ENCODE results near the gene KCNT1. TPM values are rescaled to one million over a fixed set of nuclear protein-coding genes. Genes with fewer than 3 reads are reported as not detected.

The KCNT1 gene
- total RNA-seq, 1 experiment from 2014 or later = 0.68 TPM

GRCh38 chr9:135659252-135659651 is 42.7 kb upstream of the KCNT1 start:
- no peak for TF ChIP-seq CTCF (conservative IDR thresholded peaks at IDR 0.05)
- H2BK12ac ChIP-seq (ENCODE audit: insufficient read length, low read depth, low read length) = no peak overlapping the region
- no peak overlapping the region for H3T11ph ChIP-seq (ENCODE audit: low read length)
- H3K56ac ChIP-seq (ENCODE audit: insufficient read length, low read depth, low read length) = no peak overlapping the region
- no peaks in the 10 kb centered on the region for H3K23me2 ChIP-seq (ENCODE audit: insufficient read length, low read depth, low read length, poor library complexity, severe bottlenecking)
- peaks cover 4 to 52% (median 14%) of the 10 kb centered on the region in 3 experiments for H3K36me3 Mint-ChIP-seq (ENCODE audit: insufficient read depth in 1 of 3, low read depth in 3 of 3)
- H2BK20ac ChIP-seq (ENCODE audit: low read depth, low read length, poor library complexity, severe bottlenecking) = no peak overlapping the region
- H3K9me3 ChIP-seq (ENCODE audit: control insufficient read depth, low read depth, low read length) = peaks cover 7% of the 10 kb centered on the region
- H4K91ac ChIP-seq (ENCODE audit: insufficient read length, low read depth, low read length) = no peak overlapping the region
- H3K79me1 ChIP-seq (ENCODE audit: insufficient read depth, low read depth, low read length, poor library complexity, severe bottlenecking) = no peaks in the 10 kb centered on the region
- H3K79me2 ChIP-seq (ENCODE audit: insufficient read depth, low read length) = no peaks in the 10 kb centered on the region
- H3K14ac ChIP-seq (ENCODE audit: insufficient read depth, low read length) = no peak overlapping the region
- H4K5ac ChIP-seq (ENCODE audit: insufficient read length, low read depth, low read length) = no peak overlapping the region
- no peaks in the 10 kb centered on the region; the same call in none of the 2 replicates for H3K27me3 Mint-ChIP-seq (ENCODE audit: low read depth)
- H2BK120ac ChIP-seq (ENCODE audit: low read depth, low read length, poor library complexity, severe bottlenecking) = no peak overlapping the region
- H3K4me3 Mint-ChIP-seq = no peak overlapping the region
- H3K18ac ChIP-seq (ENCODE audit: insufficient read length, low read depth, low read length) = no peak overlapping the region
- no peaks in the 10 kb centered on the region for H3K27me3 ChIP-seq (ENCODE audit: insufficient read depth, low read length)
- peaks cover 2% of the 10 kb centered on the region for H4K20me1 ChIP-seq (ENCODE audit: control insufficient read depth, insufficient read depth, insufficient read length)
- no peak overlapping the region for H3K27ac ChIP-seq (ENCODE audit: insufficient read length, low read depth, low read length)
- no peak for DNase-seq
- no peak overlapping the region for H2BK15ac ChIP-seq (ENCODE audit: low read depth, low read length)
- H3K9me3 Mint-ChIP-seq = peaks cover 20 to 21% of the 10 kb centered on the region in 2 experiments
- H3K4me2 ChIP-seq (ENCODE audit: insufficient read depth, insufficient read length, low read length) = no peak overlapping the region
- H2AFZ ChIP-seq (ENCODE audit: low read length) = no peak overlapping the region
- H2BK5ac ChIP-seq (ENCODE audit: insufficient read length, low read length) = no peak overlapping the region
- no peak overlapping the region for H3K4ac ChIP-seq (ENCODE audit: low read depth, low read length)
- no peak overlapping the region for H3K23ac ChIP-seq (ENCODE audit: insufficient read length, low read depth, low read length)
- no CpG with 5 or more reads among the region's 13 CpGs for WGBS (ENCODE audit: extremely low coverage, insufficient read length, low lambda C conversion rate)
- no peak overlapping the region for H4K8ac ChIP-seq (replicated peaks; ENCODE audit: insufficient read length, low read depth, low read length)
- H3K4me1 ChIP-seq (ENCODE audit: insufficient read depth, low read length) = no peaks in the 10 kb centered on the region
- no peak overlapping the region for H2AK5ac ChIP-seq (ENCODE audit: insufficient read length, low read length)
- peaks cover 10 to 11% of the 10 kb centered on the region in 2 experiments for H3K4me1 Mint-ChIP-seq
- H3K9ac ChIP-seq (ENCODE audit: extremely low read depth, insufficient read length, low read length) = no peak overlapping the region
- H3K27ac Mint-ChIP-seq = peak overlapping the region in 1 of 3 experiments; percentile 31; a peak in 1 of 7 replicates
